ENCODE data around the gene AUTS2. TPM values are rescaled to one million over a fixed set of nuclear protein-coding genes. Genes with fewer than 3 reads are reported as not detected.

The AUTS2 gene
- total and polyA plus RNA-seq, 2 of the 8 experiments (the other 6 are each of a cell fraction or from before 2014, with no cell fraction given) = 25.9 to 101 TPM

- no peak for TF ChIP-seq USF2 (IDR thresholded peaks at IDR 0.05; ENCODE audit: low read length)
- TF ChIP-seq YY1 (IDR thresholded peaks at IDR 0.05; ENCODE audit: low read depth, low read length) = no peak
- no peak for TF ChIP-seq POLR2A (IDR thresholded peaks at IDR 0.05; ENCODE audit: control extremely low read depth in 1 of 2, low read depth in 2 of 2, low read length in 2 of 2)
- no peak for TF ChIP-seq HDAC2 (IDR thresholded peaks at IDR 0.05; ENCODE audit: borderline replicate concordance in 1 of 2, low read depth in 2 of 2, low read length in 2 of 2)
- no peak for TF ChIP-seq FOSL1 (IDR thresholded peaks at IDR 0.05; ENCODE audit: insufficient read depth, low read depth, low read length)
- TF ChIP-seq TAF7 (optimal IDR thresholded peaks at IDR 0.05; ENCODE audit: borderline replicate concordance, low read depth, low read length) = no peak
These were observed 493.1 kb downstream of the AUTS2 start (continued) for GRCh38 chr7:70091362-70091761.
